Skeletal muscle satellite cell (primary cell): ENCODE results near the gene MGAT5B.

ENCODE experiments used
- H3K27me3 ChIP-seq: 2 replicates; pipeline ENCODE4 v1.7.0; 2013; ENCODE audit warnings: low read length; ENCODE audit not compliant: control insufficient read depth, insufficient read depth
- H3K36me3 ChIP-seq: 2 replicates; pipeline ENCODE4 v1.7.0; 2013; ENCODE audit warnings: mild to moderate bottlenecking, control low read depth, low read length; ENCODE audit not compliant: insufficient read depth
- H3K4me1 ChIP-seq: 2 replicates; pipeline ENCODE4 v1.7.0; 2013; ENCODE audit warnings: low read length; ENCODE audit not compliant: control insufficient read depth, insufficient read depth
- H3K4me2 ChIP-seq: 2 replicates; pipeline ENCODE4 v1.7.0; 2013; ENCODE audit warnings: mild to moderate bottlenecking, low read length
- H3K4me3 ChIP-seq: 2 replicates; pipeline ENCODE4 v1.7.0; 2013; ENCODE audit warnings: low read length
- H3K9ac ChIP-seq: 2 replicates; pipeline ENCODE4 v1.7.0; 2013; ENCODE audit warnings: mild to moderate bottlenecking, low read depth, low read length, moderate library complexity
- H3K9me3 ChIP-seq: replicated peaks from 2 replicates; pipeline ENCODE4 v1.7.0; 2013; ENCODE audit warnings: mild to moderate bottlenecking, control low read depth, low read length

Gene MGAT5B

GRCh38 chr17:76881408-76881807 is 13.2 kb downstream of the MGAT5B start:
- Histone ChIP-seq H3K36me3 (no peaks in the 10 kb centered on the region), H3K9me3 (no peaks in the 10 kb centered on the region), H3K4me2 (no peak overlapping the region), H3K27me3 (peaks cover 74% of the 10 kb centered on the region), H3K4me3 (no peak overlapping the region), H3K9ac (no peak overlapping the region), H3K4me1 (no peaks in the 10 kb centered on the region)

GRCh38 chr17:76881966-76882365 is 13.8 kb downstream of the MGAT5B start:
- Histone ChIP-seq H3K27me3 (peaks cover 75% of the 10 kb centered on the region), H3K36me3 (no peaks in the 10 kb centered on the region), H3K4me1 (no peaks in the 10 kb centered on the region), H3K4me3 (no peak overlapping the region), H3K9ac (no peak overlapping the region), H3K9me3 (no peaks in the 10 kb centered on the region), H3K4me2 (no peak overlapping the region)

GRCh38 chr17:76883744-76884525 is 15.7 kb downstream of the MGAT5B start:
- H3K4me3 ChIP-seq = no peak overlapping the region
- H3K4me1 ChIP-seq = no peaks in the 10 kb centered on the region
- H3K36me3 ChIP-seq = no peaks in the 10 kb centered on the region
- no peaks in the 10 kb centered on the region for H3K9me3 ChIP-seq
- peaks cover 62% of the 10 kb centered on the region for H3K27me3 ChIP-seq
- no peak overlapping the region for H3K4me2 ChIP-seq
- H3K9ac ChIP-seq = no peak overlapping the region

GRCh38 chr17:76884995-76885893 is 17.0 kb downstream of the MGAT5B start:
- H3K9ac ChIP-seq = no peak overlapping the region
- no peak overlapping the region for H3K4me2 ChIP-seq
- no peaks in the 10 kb centered on the region for H3K9me3 ChIP-seq
- no peak overlapping the region for H3K4me3 ChIP-seq
- H3K4me1 ChIP-seq = no peaks in the 10 kb centered on the region
- no peaks in the 10 kb centered on the region for H3K36me3 ChIP-seq
- peaks cover 49% of the 10 kb centered on the region for H3K27me3 ChIP-seq

- no peak overlapping the region for H3K9ac ChIP-seq
- H3K4me2 ChIP-seq = no peak overlapping the region
- H3K4me3 ChIP-seq = no peak overlapping the region
- peaks cover 43% of the 10 kb centered on the region for H3K27me3 ChIP-seq
- no peaks in the 10 kb centered on the region for H3K36me3 ChIP-seq
- H3K4me1 ChIP-seq = no peaks in the 10 kb centered on the region
- no peaks in the 10 kb centered on the region for H3K9me3 ChIP-seq
These were observed 17.7 kb downstream of the MGAT5B start for GRCh38 chr17:76885894-76886290.

GRCh38 chr17:76886395-76886794 is 18.2 kb downstream of the MGAT5B start:
- no peak overlapping the region for H3K9ac ChIP-seq
- H3K4me1 ChIP-seq = no peaks in the 10 kb centered on the region
- H3K36me3 ChIP-seq = no peaks in the 10 kb centered on the region
- H3K9me3 ChIP-seq = no peaks in the 10 kb centered on the region
- H3K4me3 ChIP-seq = no peak overlapping the region
- H3K4me2 ChIP-seq = no peak overlapping the region
- H3K27me3 ChIP-seq = peaks cover 38% of the 10 kb centered on the region

GRCh38 chr17:76887802-76888201 is 19.6 kb downstream of the MGAT5B start:
- H3K4me2 ChIP-seq = no peak overlapping the region
- H3K27me3 ChIP-seq = peaks cover 32% of the 10 kb centered on the region
- no peaks in the 10 kb centered on the region for H3K36me3 ChIP-seq

GRCh38 chr17:76888661-76889060 is 20.5 kb downstream of the MGAT5B start:
- Histone ChIP-seq H3K27me3 (peaks cover 39% of the 10 kb centered on the region), H3K9ac (no peak overlapping the region), H3K4me1 (no peaks in the 10 kb centered on the region), H3K4me3 (no peak overlapping the region), H3K4me2 (no peak overlapping the region), H3K9me3 (no peaks in the 10 kb centered on the region), H3K36me3 (no peaks in the 10 kb centered on the region)

More at GRCh38 chr17:76887802-76888201, 19.6 kb downstream of the MGAT5B start:
- Histone ChIP-seq H3K4me3 (no peak overlapping the region), H3K9ac (no peak overlapping the region), H3K4me1 (no peaks in the 10 kb centered on the region), H3K9me3 (no peaks in the 10 kb centered on the region)

GRCh38 chr17:76889323-76889722 is 21.1 kb downstream of the MGAT5B start:
- Histone ChIP-seq H3K4me1 (no peaks in the 10 kb centered on the region), H3K36me3 (no peaks in the 10 kb centered on the region), H3K9me3 (no peaks in the 10 kb centered on the region), H3K9ac (no peak overlapping the region), H3K27me3 (peaks cover 38% of the 10 kb centered on the region), H3K4me3 (no peak overlapping the region), H3K4me2 (no peak overlapping the region)

GRCh38 chr17:76892329-76892728 is 24.1 kb downstream of the MGAT5B start:
- peaks cover 37% of the 10 kb centered on the region for H3K27me3 ChIP-seq
- no peak overlapping the region for H3K4me2 ChIP-seq
- no peak overlapping the region for H3K4me3 ChIP-seq
- no peaks in the 10 kb centered on the region for H3K36me3 ChIP-seq
- no peaks in the 10 kb centered on the region for H3K4me1 ChIP-seq
- H3K9me3 ChIP-seq = no peaks in the 10 kb centered on the region
- no peak overlapping the region for H3K9ac ChIP-seq

GRCh38 chr17:76893623-76894334 is 25.6 kb downstream of the MGAT5B start:
- no peak overlapping the region for H3K4me2 ChIP-seq
- H3K4me3 ChIP-seq = no peak overlapping the region
- no peaks in the 10 kb centered on the region for H3K4me1 ChIP-seq
- H3K36me3 ChIP-seq = no peaks in the 10 kb centered on the region
- H3K9ac ChIP-seq = no peak overlapping the region
- no peaks in the 10 kb centered on the region for H3K9me3 ChIP-seq
- H3K27me3 ChIP-seq = peaks cover 35% of the 10 kb centered on the region
